ENCODE measurements around the gene PDE6A. TPM values are rescaled to one million over a fixed set of nuclear protein-coding genes. Genes with fewer than 3 reads are reported as not detected.

Gene PDE6A
- polyA plus RNA-seq, 3 donors: 0.01 TPM; not detected in 2

DNA sequence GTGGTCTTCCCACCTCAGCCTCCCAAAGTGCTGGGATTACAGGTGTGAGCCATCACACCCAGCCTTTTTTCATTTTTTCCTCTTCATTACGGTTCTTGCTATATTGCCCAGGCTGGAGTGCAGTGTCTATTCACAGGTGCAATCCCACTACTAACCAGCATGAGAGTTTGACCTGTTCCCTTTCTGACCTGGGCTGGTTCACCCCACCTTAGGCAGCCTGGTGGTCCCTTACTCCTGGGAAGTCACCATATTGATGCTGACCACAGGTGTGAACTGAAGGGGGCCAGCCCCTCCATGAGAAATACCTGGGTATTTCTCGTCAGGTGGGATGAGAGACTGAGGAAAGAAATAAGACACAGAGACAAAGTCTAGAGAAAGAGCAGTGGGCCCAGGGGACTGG is 2.4 kb downstream of the PDE6A start:
- H3K36me3 ChIP-seq (replicated peaks in 1 of 2; ENCODE audit: control insufficient read depth in 1 of 2, insufficient read depth in 2 of 2, low read length in 2 of 2): no peaks in the 10 kb centered on the region
- no peak overlapping the region for H3K27ac ChIP-seq (ENCODE audit: low read depth in 1 of 2, low read length in 2 of 2)
- H3K27me3 ChIP-seq (ENCODE audit: control insufficient read depth in 2 of 2, insufficient read depth in 2 of 2, low read length in 2 of 2): no peaks in the 10 kb centered on the region
- no peak overlapping the region for H3K9ac ChIP-seq (ENCODE audit: insufficient read depth, low read length, poor library complexity, severe bottlenecking)
- H3K27ac Mint-ChIP-seq: peak overlapping the region in 4 of 7 donors; percentile 36 to 94 (median 44)
- no peak for DNase-seq
- H3K4me1 ChIP-seq (ENCODE audit: control insufficient read depth in 1 of 2, insufficient read depth in 2 of 2, low read length in 2 of 2): peaks cover 44 to 45% of the 10 kb centered on the region in 2 donors
- no peaks in the 10 kb centered on the region for H4K20me1 ChIP-seq (ENCODE audit: insufficient read depth, low read length)
- H3K79me2 ChIP-seq (ENCODE audit: insufficient read depth, low read length): no peaks in the 10 kb centered on the region
- no peaks in the 10 kb centered on the region for H3K36me3 Mint-ChIP-seq
- no peak overlapping the region for H3K4me3 Mint-ChIP-seq
- intact Hi-C loops (cut with micrococcal nuclease): loop anchor here in 1 of 2 donors (10.0 kb wide), 1 partner anchor 267 kb away; no protein-coding TSS in a partner anchor
- no peak overlapping the region for H3K4me3 ChIP-seq (replicated peaks in 1 of 3; ENCODE audit: low read depth in 2 of 3, low read length in 3 of 3)
- H3K4me2 ChIP-seq (replicated peaks; ENCODE audit: extremely low read depth, low read length, poor library complexity, severe bottlenecking): no peak overlapping the region
- TF ChIP-seq, protein P1, sequence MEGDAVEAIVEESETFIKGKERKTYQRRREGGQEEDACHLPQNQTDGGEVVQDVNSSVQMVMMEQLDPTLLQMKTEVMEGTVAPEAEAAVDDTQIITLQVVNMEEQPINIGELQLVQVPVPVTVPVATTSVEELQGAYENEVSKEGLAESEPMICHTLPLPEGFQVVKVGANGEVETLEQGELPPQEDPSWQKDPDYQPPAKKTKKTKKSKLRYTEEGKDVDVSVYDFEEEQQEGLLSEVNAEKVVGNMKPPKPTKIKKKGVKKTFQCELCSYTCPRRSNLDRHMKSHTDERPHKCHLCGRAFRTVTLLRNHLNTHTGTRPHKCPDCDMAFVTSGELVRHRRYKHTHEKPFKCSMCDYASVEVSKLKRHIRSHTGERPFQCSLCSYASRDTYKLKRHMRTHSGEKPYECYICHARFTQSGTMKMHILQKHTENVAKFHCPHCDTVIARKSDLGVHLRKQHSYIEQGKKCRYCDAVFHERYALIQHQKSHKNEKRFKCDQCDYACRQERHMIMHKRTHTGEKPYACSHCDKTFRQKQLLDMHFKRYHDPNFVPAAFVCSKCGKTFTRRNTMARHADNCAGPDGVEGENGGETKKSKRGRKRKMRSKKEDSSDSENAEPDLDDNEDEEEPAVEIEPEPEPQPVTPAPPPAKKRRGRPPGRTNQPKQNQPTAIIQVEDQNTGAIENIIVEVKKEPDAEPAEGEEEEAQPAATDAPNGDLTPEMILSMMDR (IDR thresholded peaks at IDR 0.05): no peak
- peaks cover 56% of the 10 kb centered on the region for H3K4me1 Mint-ChIP-seq
- no peaks in the 10 kb centered on the region for H3K9me3 ChIP-seq (replicated peaks in 1 of 2; ENCODE audit: control insufficient read depth in 1 of 2, insufficient read depth in 1 of 2, low read length in 2 of 2)
- H3K27me3 Mint-ChIP-seq (ENCODE audit: low read depth in 3 of 3): peaks cover 0 to 1% (median 0%) of the 10 kb centered on the region in 3 donors
- WGBS (ENCODE audit: insufficient coverage): 100% methylated on average over 1 of the region's 2 CpGs
- H2AFZ ChIP-seq (ENCODE audit: insufficient read depth, low read depth, low read length, poor library complexity, severe bottlenecking): no peak overlapping the region
- H3K9me3 Mint-ChIP-seq: peaks cover 0 to 1% (median 0%) of the 10 kb centered on the region in 7 donors

DNA sequence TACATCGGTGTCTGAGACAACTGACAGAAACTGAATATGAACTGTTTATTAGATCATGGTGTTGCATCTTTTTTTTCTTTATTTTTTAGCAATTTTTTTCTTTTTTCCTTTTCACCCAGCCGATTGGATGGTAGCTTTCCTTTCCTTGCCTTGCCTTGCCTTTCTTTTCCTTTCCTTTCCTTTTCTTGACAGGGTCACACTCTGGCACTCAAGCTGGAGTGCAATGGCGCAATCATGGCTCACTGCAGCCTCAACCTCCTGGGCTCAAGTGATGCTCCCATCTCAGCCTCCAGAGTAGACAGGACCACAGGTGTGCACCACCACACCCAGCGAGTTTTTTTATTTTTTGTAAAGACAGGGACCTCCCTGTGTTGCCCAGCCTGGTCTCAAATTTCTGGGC is 2.8 kb downstream of the PDE6A start:
- Mint-ChIP-seq H3K27me3 (ENCODE audit: low read depth in 3 of 3) (peaks cover 0 to 3% (median 0%) of the 10 kb centered on the region in 3 donors), H3K36me3 (no peaks in the 10 kb centered on the region), H3K4me1 (peaks cover 59% of the 10 kb centered on the region), H3K27ac (peak overlapping the region in 4 of 7 donors; percentile 42 to 94 (median 58)), H3K4me3 (no peak overlapping the region), H3K9me3 (peaks cover 0 to 1% (median 0%) of the 10 kb centered on the region in 7 donors)
- Histone ChIP-seq H3K36me3 (replicated peaks in 1 of 2; ENCODE audit: control insufficient read depth in 1 of 2, insufficient read depth in 2 of 2, low read length in 2 of 2) (no peaks in the 10 kb centered on the region), H2AFZ (ENCODE audit: insufficient read depth, low read depth, low read length, poor library complexity, severe bottlenecking) (no peak overlapping the region), H3K4me2 (replicated peaks; ENCODE audit: extremely low read depth, low read length, poor library complexity, severe bottlenecking) (no peak overlapping the region), H3K9ac (ENCODE audit: insufficient read depth, low read length, poor library complexity, severe bottlenecking) (no peak overlapping the region), H3K9me3 (replicated peaks in 1 of 2; ENCODE audit: control insufficient read depth in 1 of 2, insufficient read depth in 1 of 2, low read length in 2 of 2) (no peaks in the 10 kb centered on the region), H4K20me1 (ENCODE audit: insufficient read depth, low read length) (no peaks in the 10 kb centered on the region), H3K27ac (ENCODE audit: low read depth in 1 of 2, low read length in 2 of 2) (no peak overlapping the region), H3K27me3 (ENCODE audit: control insufficient read depth in 2 of 2, insufficient read depth in 2 of 2, low read length in 2 of 2) (no peaks in the 10 kb centered on the region), H3K4me1 (ENCODE audit: control insufficient read depth in 1 of 2, insufficient read depth in 2 of 2, low read length in 2 of 2) (peaks cover 45 to 46% of the 10 kb centered on the region in 2 donors), H3K4me3 (replicated peaks in 1 of 3; ENCODE audit: low read depth in 2 of 3, low read length in 3 of 3) (no peak overlapping the region), H3K79me2 (ENCODE audit: insufficient read depth, low read length) (no peaks in the 10 kb centered on the region)
- TF ChIP-seq, protein P1 (IDR thresholded peaks at IDR 0.05): no peak
- intact Hi-C loops (cut with micrococcal nuclease): loop anchor here in 1 of 2 donors (2.0 to 10.0 kb wide), 2 partner anchors 19 to 267 kb away; partner anchors contain the start of gene SLC26A2
- DNase-seq: no peak
- 100% methylated on average over 2 of the region's 4 CpGs for WGBS (ENCODE audit: insufficient coverage)

Measured in CD14-positive monocyte (primary cell).